GM23338 (cell line): ENCODE data around the gene CRACR2B. TPM values are rescaled to one million over a fixed set of nuclear protein-coding genes. Genes with fewer than 3 reads are reported as not detected.
A peak's percentile ranks its signal among the peaks of the same experiment; 100 is the strongest.

Source experiments
- ATAC-seq: fragments of 200-7000 bp; cut with Tn5 transposase; 3 replicates; pipeline ENCODE4 v1.9.1; 2020
- DNase-seq: peaks from one replicate; pipeline ENCODE4 v3.0.0-alpha.2; 2015; ENCODE audit warnings: low spot score
- H2AFZ ChIP-seq: fragments of 200-600 bp; sonication (generic); 2 replicates; pipeline ENCODE4 v1.8.0; 2016; ENCODE audit warnings: antibody characterized with exemption, mild to moderate bottlenecking, moderate library complexity
- H3F3A ChIP-seq: fragments of 200-600 bp; sonication (generic); replicated peaks from 2 replicates; pipeline ENCODE4 v1.8.0; 2017; ENCODE audit warnings: antibody characterized with exemption, mixed run types, low read depth
- H3K27ac ChIP-seq: fragments of 200-600 bp; sonication (generic); 2 replicates; pipeline ENCODE4 v1.6.1; 2016; ENCODE audit warnings: low read depth
- H3K27me3 ChIP-seq: fragments of 200-600 bp; sonication (generic); 2 replicates; pipeline ENCODE4 v1.8.0; 2016; ENCODE audit warnings: mild to moderate bottlenecking, mixed run types, moderate library complexity; ENCODE audit not compliant: insufficient read depth
- H3K36me3 ChIP-seq: fragments of 200-600 bp; sonication (generic); 2 replicates; pipeline ENCODE4 v1.8.0; 2016; ENCODE audit warnings: mild to moderate bottlenecking; ENCODE audit not compliant: insufficient read depth
- H3K4me1 ChIP-seq: fragments of 200-600 bp; sonication (generic); 2 replicates; pipeline ENCODE4 v1.8.0; 2016; ENCODE audit warnings: mild to moderate bottlenecking, moderate library complexity; ENCODE audit not compliant: insufficient read depth
- H3K4me2 ChIP-seq: fragments of 200-600 bp; sonication (generic); 2 replicates; pipeline ENCODE4 v1.7.1; 2017; ENCODE audit warnings: mixed run types
- H3K4me3 ChIP-seq: fragments of 200-600 bp; sonication (generic); 2 replicates; pipeline ENCODE4 v1.6.1; 2016; ENCODE audit warnings: mixed run types
- H3K79me2 ChIP-seq: fragments of 200-600 bp; sonication (generic); replicated peaks from 2 replicates; pipeline ENCODE4 v1.8.0; 2017; ENCODE audit warnings: mild to moderate bottlenecking; ENCODE audit not compliant: insufficient read depth
- H3K9me2 ChIP-seq: fragments of 200-600 bp; sonication (generic); 2 replicates; pipeline ENCODE4 v1.8.0; 2017; ENCODE audit not compliant: insufficient read depth
- H4K20me1 ChIP-seq: fragments of 200-600 bp; sonication (generic); replicated peaks from 2 replicates; pipeline ENCODE4 v1.8.0; 2017; ENCODE audit warnings: mild to moderate bottlenecking; ENCODE audit not compliant: insufficient read depth
- H3K27ac Mint-ChIP-seq: 2 replicates; pipeline ENCODE4 v1.8.0; 2020; ENCODE audit warnings: inconsistent platforms, mild to moderate bottlenecking, moderate library complexity, mixed read lengths
- H3K27me3 Mint-ChIP-seq: 3 replicates; pipeline ENCODE4 v1.8.0; 2022; ENCODE audit warnings: low read depth, mild to moderate bottlenecking, moderate library complexity, mixed read lengths, inconsistent platforms; ENCODE audit not compliant: insufficient read depth, poor library complexity
- H3K36me3 Mint-ChIP-seq: 3 replicates; pipeline ENCODE4 v1.8.0; 2021; ENCODE audit warnings: low read depth, mild to moderate bottlenecking, inconsistent platforms, moderate library complexity, mixed read lengths
- H3K4me1 Mint-ChIP-seq: 3 replicates; pipeline ENCODE4 v1.8.0; 2020; ENCODE audit warnings: mild to moderate bottlenecking, inconsistent platforms, mixed read lengths
- H3K4me3 Mint-ChIP-seq: 3 replicates; pipeline ENCODE4 v1.8.0; 2021; ENCODE audit warnings: moderate library complexity, mild to moderate bottlenecking, inconsistent platforms, mixed read lengths
- H3K9me3 Mint-ChIP-seq: 3 replicates; pipeline ENCODE4 v1.8.0; 2020; ENCODE audit warnings: moderate library complexity, mild to moderate bottlenecking, inconsistent platforms, mixed read lengths
- CREB1 ChIP-seq: fragments of 250-450 bp; sonication (Bioruptor Pico); IDR thresholded peaks from 2 replicates; pipeline ENCODE4 v1.5.0; 2020; ENCODE audit warnings: low read depth, mild to moderate bottlenecking, moderate library complexity
- CTCF ChIP-seq, 2 experiments: fragments of 200-600 bp in 1 of 2; sonication (generic) in 1 of 2; conservative IDR thresholded peaks; 2 replicates each; pipeline versions ENCODE4 v1.5.1 to v1.6.1; 2016 to 2017; ENCODE audit warnings: antibody characterized with exemption in 2 of 2, low read depth in 2 of 2, mild to moderate bottlenecking in 2 of 2, moderate library complexity in 1 of 2
- ETS1 ChIP-seq: IDR thresholded peaks from 2 replicates; pipeline ENCODE4 v1.6.1; 2016; ENCODE audit warnings: antibody characterized with exemption
- EZH2 ChIP-seq: fragments of 200-600 bp; sonication (generic); IDR thresholded peaks from one replicate; pipeline ENCODE4 v1.8.0; 2017; ENCODE audit warnings: antibody characterized with exemption, mild to moderate bottlenecking, low read depth; ENCODE audit not compliant: unreplicated experiment
- EZH2phosphoT487 ChIP-seq: fragments of 200-600 bp; sonication (generic); IDR thresholded peaks from one replicate; pipeline ENCODE4 v1.8.1; 2018; ENCODE audit warnings: antibody characterized with exemption; ENCODE audit not compliant: unreplicated experiment
- JUNB ChIP-seq: IDR thresholded peaks from one replicate; pipeline ENCODE4 v1.6.1; 2016; ENCODE audit warnings: antibody characterized with exemption; ENCODE audit not compliant: unreplicated experiment
- NANOG ChIP-seq: IDR thresholded peaks from 2 replicates; pipeline ENCODE4 v1.6.1; 2016; ENCODE audit warnings: antibody characterized with exemption, borderline replicate concordance
- POLR2AphosphoS5 ChIP-seq: IDR thresholded peaks from 2 replicates; pipeline ENCODE4 v1.6.1; 2016; ENCODE audit warnings: antibody characterized with exemption, low read depth
- REST ChIP-seq: IDR thresholded peaks from one replicate; pipeline ENCODE4 v1.6.1; 2018; ENCODE audit warnings: antibody characterized with exemption; ENCODE audit not compliant: unreplicated experiment
- STAT1 ChIP-seq: IDR thresholded peaks from one replicate; pipeline ENCODE4 v1.6.1; 2016; ENCODE audit warnings: antibody characterized with exemption; ENCODE audit not compliant: unreplicated experiment
- ZNF114 ChIP-seq: fragments of 250-450 bp; sonication (Bioruptor Pico); IDR thresholded peaks from 2 replicates; pipeline ENCODE4 v1.5.0; 2020; ENCODE audit warnings: mild to moderate bottlenecking, moderate library complexity
- ZNF331 ChIP-seq: fragments of 250-450 bp; sonication (Bioruptor Pico); IDR thresholded peaks from 2 replicates; pipeline ENCODE4 v1.5.0; 2020; ENCODE audit warnings: low read depth, mild to moderate bottlenecking, moderate library complexity
- ZNF462 ChIP-seq: fragments of 250-450 bp; sonication (Bioruptor Pico); IDR thresholded peaks from 2 replicates; pipeline ENCODE4 v1.5.0; 2020; ENCODE audit warnings: mild to moderate bottlenecking, moderate library complexity
- polyA plus RNA-seq: library from polyadenylated mRNA; unstranded; fragments of >200 nt; fragmentation: Nextera tagmentation; extraction: Ambion mirVana; gene quantifications from 2 replicates; pipeline ENCODE4 v1.2.1, GENCODE V29; 2016
- total RNA-seq: library from RNA; depleted of rRNA; stranded (reverse); fragments of >200 nt; shearing (Covaris generic); gene quantifications from 2 replicates; pipeline ENCODE4 v1.2.3, GENCODE V29; 2014

CRACR2B gene
- total and polyA plus RNA-seq, 2 experiments from 2014 or later = 55.9 to 64.1 TPM

GRCh38 chr11:796565-797295 lies 31.0 kb upstream of the CRACR2B start:
- Histone ChIP-seq H3K27me3 (no peaks in the 10 kb centered on the region), H3K36me3 (no peaks in the 10 kb centered on the region), H3F3A (peaks cover 14% of the 10 kb centered on the region), H3K4me3 (peak overlapping the region; percentile 86), H2AFZ (no peak overlapping the region), H3K27ac (peak overlapping the region; percentile 69; the same call in 1 of the 2 replicates), H3K79me2 (no peaks in the 10 kb centered on the region; the same call in 1 of the 2 replicates), H3K9me2 (no peaks in the 10 kb centered on the region), H4K20me1 (no peaks in the 10 kb centered on the region), H3K4me1 (peaks cover 8% of the 10 kb centered on the region; the same call in 1 of the 2 replicates), H3K4me2 (peak overlapping the region; percentile 95)
- Mint-ChIP-seq H3K4me1 (peaks cover 16% of the 10 kb centered on the region; the same call in 2 of the 3 replicates), H3K9me3 (no peaks in the 10 kb centered on the region), H3K36me3 (peaks cover 6% of the 10 kb centered on the region; the same call in 1 of the 3 replicates), H3K27ac (no peak overlapping the region; the same call in 1 of the 2 replicates), H3K27me3 (peaks cover 4% of the 10 kb centered on the region), H3K4me3 (peak overlapping the region; percentile 81)
- ATAC-seq = no peak
- TF ChIP-seq ETS1 = no peak
- no peak for TF ChIP-seq STAT1
- no peak for TF ChIP-seq EZH2phosphoT487
- no peak for TF ChIP-seq ZNF462 (CRISPR knock-in tag)
- TF ChIP-seq ZNF114 (CRISPR knock-in tag) = no peak
- TF ChIP-seq CTCF (conservative IDR thresholded peaks at IDR 0.05; ENCODE audit: low read depth in 2 of 2) = no peak
- TF ChIP-seq REST = no peak
- TF ChIP-seq CREB1 (CRISPR knock-in tag) = no peak
- no peak for TF ChIP-seq ZNF331
- no peak for TF ChIP-seq EZH2
- no peak for TF ChIP-seq NANOG
- no peak for TF ChIP-seq POLR2AphosphoS5
- no peak for TF ChIP-seq JUNB
- DNase-seq = no peak
